Measurements from ENCODE around the gene MYADM.

Gene MYADM

DNA sequence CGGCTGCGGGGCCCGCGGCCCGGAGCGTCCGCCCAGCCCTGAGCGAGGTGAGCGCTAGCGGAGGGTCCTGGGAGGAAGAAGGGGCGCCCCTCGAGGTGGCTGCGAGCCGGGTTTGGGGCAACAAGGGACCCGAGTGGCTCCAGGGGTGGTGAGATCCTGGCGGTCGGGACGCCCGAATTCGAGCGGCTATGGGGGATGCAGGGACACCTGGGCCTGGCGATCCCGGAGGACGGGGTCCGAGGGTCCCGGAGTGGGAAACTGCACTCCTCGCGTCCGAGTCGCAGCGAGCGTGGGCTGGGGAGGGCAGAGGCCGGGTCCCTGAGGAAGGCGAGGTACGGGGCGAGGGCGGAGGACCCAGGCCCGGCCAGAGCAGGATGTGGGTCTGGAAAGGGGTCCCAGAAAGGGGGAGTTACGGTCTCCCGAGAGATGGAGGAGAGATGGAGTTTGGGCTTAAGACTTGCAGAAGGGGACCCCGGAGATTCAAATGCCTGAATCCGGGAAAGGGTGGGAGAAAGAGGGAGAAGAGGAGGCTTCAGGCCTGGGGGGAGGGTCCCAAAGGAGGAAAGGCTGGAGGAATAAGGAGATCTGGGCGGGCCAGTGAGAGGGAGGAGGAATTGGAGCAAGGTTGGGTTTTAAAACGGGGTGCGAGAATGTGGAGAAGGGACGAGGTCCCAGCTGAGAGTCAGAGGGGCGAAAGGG, 41.9 kb downstream of the MYADM start:
- no peaks in the 10 kb centered on the region for H3K36me3 ChIP-seq (ENCODE audit: control insufficient read depth in 2 of 2, insufficient read depth in 1 of 2, low read length in 2 of 2)
- H3K4me1 ChIP-seq (ENCODE audit: control insufficient read depth, insufficient read depth, low read length): no peaks in the 10 kb centered on the region
- H3K27ac ChIP-seq (ENCODE audit: extremely low read depth, low read depth, low read length): no peak overlapping the region
- CTCF ChIA-PET: interaction anchor here (0.7 kb wide), 1 partner anchor 101 kb away, joined by 4 read pairs; no protein-coding TSS in a partner anchor
- H3K9me3 ChIP-seq (ENCODE audit: control insufficient read depth, insufficient read depth, low read depth, low read length): no peaks in the 10 kb centered on the region
- POLR2A ChIA-PET: no interaction called here
- TF ChIP-seq ZNF654 (tag by site-specific recombination; IDR thresholded peaks at IDR 0.05; ENCODE audit: low read depth) (no peak), ZNF221 (tag by site-specific recombination; IDR thresholded peaks at IDR 0.05; ENCODE audit: borderline replicate concordance) (no peak), ZNF350 (tag by site-specific recombination; IDR thresholded peaks at IDR 0.05) (no peak), ZNF280D (tag by site-specific recombination; IDR thresholded peaks at IDR 0.05) (no peak), ZBTB8A (tag by site-specific recombination; IDR thresholded peaks at IDR 0.05) (no peak), ZNF16 (tag by site-specific recombination; IDR thresholded peaks at IDR 0.05; ENCODE audit: low read depth) (no peak), KLF9 (tag by site-specific recombination; IDR thresholded peaks at IDR 0.05; ENCODE audit: low read depth) (no peak), ZNF341 (tag by site-specific recombination; IDR thresholded peaks at IDR 0.05; ENCODE audit: low read depth) (no peak), ZNF132 (tag by site-specific recombination; IDR thresholded peaks at IDR 0.05; ENCODE audit: borderline replicate concordance) (no peak)
- TF ChIP-seq, protein P1, sequence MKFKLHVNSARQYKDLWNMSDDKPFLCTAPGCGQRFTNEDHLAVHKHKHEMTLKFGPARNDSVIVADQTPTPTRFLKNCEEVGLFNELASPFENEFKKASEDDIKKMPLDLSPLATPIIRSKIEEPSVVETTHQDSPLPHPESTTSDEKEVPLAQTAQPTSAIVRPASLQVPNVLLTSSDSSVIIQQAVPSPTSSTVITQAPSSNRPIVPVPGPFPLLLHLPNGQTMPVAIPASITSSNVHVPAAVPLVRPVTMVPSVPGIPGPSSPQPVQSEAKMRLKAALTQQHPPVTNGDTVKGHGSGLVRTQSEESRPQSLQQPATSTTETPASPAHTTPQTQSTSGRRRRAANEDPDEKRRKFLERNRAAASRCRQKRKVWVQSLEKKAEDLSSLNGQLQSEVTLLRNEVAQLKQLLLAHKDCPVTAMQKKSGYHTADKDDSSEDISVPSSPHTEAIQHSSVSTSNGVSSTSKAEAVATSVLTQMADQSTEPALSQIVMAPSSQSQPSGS (tag by site-specific recombination; IDR thresholded peaks at IDR 0.05; ENCODE audit: low read depth): no peak
- TF ChIP-seq, protein P2, sequence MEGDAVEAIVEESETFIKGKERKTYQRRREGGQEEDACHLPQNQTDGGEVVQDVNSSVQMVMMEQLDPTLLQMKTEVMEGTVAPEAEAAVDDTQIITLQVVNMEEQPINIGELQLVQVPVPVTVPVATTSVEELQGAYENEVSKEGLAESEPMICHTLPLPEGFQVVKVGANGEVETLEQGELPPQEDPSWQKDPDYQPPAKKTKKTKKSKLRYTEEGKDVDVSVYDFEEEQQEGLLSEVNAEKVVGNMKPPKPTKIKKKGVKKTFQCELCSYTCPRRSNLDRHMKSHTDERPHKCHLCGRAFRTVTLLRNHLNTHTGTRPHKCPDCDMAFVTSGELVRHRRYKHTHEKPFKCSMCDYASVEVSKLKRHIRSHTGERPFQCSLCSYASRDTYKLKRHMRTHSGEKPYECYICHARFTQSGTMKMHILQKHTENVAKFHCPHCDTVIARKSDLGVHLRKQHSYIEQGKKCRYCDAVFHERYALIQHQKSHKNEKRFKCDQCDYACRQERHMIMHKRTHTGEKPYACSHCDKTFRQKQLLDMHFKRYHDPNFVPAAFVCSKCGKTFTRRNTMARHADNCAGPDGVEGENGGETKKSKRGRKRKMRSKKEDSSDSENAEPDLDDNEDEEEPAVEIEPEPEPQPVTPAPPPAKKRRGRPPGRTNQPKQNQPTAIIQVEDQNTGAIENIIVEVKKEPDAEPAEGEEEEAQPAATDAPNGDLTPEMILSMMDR (tag by site-specific recombination; IDR thresholded peaks at IDR 0.05): no peak
- no peak overlapping the region for H3K4me3 ChIP-seq (ENCODE audit: low read depth, low read length)

GRCh38 chr19:53910170-53910518, 42.5 kb downstream of the MYADM start:
- CTCF ChIA-PET: interaction anchor here (0.7 to 1.7 kb wide), 3 partner anchors 101 to 120 kb away, joined by 4 to 7 read pairs (median 5); no protein-coding TSS in a partner anchor
- TF ChIP-seq ZNF398 (tag by site-specific recombination; IDR thresholded peaks at IDR 0.05) (peak; percentile 76), HOXA7 (CRISPR knock-in tag; IDR thresholded peaks at IDR 0.05; ENCODE audit: borderline replicate concordance) (no peak), ZNF280D (tag by site-specific recombination; IDR thresholded peaks at IDR 0.05) (no peak), ZIC2 (tag by site-specific recombination; IDR thresholded peaks at IDR 0.05) (no peak), ZNF335 (tag by site-specific recombination; conservative IDR thresholded peaks at IDR 0.05) (peak; percentile 55), ZNF175 (tag by site-specific recombination; IDR thresholded peaks at IDR 0.05) (no peak), ZNF600 (tag by site-specific recombination; IDR thresholded peaks at IDR 0.05) (no peak)
- TF ChIP-seq, protein P3, sequence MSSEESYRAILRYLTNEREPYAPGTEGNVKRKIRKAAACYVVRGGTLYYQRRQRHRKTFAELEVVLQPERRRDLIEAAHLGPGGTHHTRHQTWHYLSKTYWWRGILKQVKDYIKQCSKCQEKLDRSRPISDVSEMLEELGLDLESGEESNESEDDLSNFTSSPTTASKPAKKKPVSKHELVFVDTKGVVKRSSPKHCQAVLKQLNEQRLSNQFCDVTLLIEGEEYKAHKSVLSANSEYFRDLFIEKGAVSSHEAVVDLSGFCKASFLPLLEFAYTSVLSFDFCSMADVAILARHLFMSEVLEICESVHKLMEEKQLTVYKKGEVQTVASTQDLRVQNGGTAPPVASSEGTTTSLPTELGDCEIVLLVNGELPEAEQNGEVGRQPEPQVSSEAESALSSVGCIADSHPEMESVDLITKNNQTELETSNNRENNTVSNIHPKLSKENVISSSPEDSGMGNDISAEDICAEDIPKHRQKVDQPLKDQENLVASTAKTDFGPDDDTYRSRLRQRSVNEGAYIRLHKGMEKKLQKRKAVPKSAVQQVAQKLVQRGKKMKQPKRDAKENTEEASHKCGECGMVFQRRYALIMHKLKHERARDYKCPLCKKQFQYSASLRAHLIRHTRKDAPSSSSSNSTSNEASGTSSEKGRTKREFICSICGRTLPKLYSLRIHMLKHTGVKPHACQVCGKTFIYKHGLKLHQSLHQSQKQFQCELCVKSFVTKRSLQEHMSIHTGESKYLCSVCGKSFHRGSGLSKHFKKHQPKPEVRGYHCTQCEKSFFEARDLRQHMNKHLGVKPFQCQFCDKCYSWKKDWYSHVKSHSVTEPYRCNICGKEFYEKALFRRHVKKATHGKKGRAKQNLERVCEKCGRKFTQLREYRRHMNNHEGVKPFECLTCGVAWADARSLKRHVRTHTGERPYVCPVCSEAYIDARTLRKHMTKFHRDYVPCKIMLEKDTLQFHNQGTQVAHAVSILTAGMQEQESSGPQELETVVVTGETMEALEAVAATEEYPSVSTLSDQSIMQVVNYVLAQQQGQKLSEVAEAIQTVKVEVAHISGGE (tag by site-specific recombination; conservative IDR thresholded peaks at IDR 0.05; ENCODE audit: low read depth): no peak

More at GRCh38 chr19:53910170-53910518, 42.5 kb downstream of the MYADM start:
- H3K4me1 ChIP-seq (ENCODE audit: control insufficient read depth, insufficient read depth, low read length): no peaks in the 10 kb centered on the region
- POLR2A ChIA-PET: no interaction called here
- H3K9me3 ChIP-seq (ENCODE audit: control insufficient read depth, insufficient read depth, low read depth, low read length): no peaks in the 10 kb centered on the region
- H3K4me3 ChIP-seq (ENCODE audit: low read depth, low read length): no peak overlapping the region
- H3K36me3 ChIP-seq (ENCODE audit: control insufficient read depth in 2 of 2, insufficient read depth in 1 of 2, low read length in 2 of 2): no peaks in the 10 kb centered on the region
- H3K27ac ChIP-seq (ENCODE audit: extremely low read depth, low read depth, low read length): no peak overlapping the region
